HG03175 (cell line): ENCODE measurements around the gene CBFA2T2.
A peak's percentile ranks its signal among the peaks of the same experiment; 100 is the strongest.
"Not testable (repeated sequence)": the region's sequence is repeated elsewhere in the genome, so short reads cannot be mapped to it uniquely, and the experiment has no call there.

ENCODE experiments used
- ATAC-seq: cut with Tn5 transposase; IDR thresholded peaks from one replicate; pipeline ENCODE4 v1.9.1; 2021; ENCODE audit warnings: mild to moderate bottlenecking, moderate library complexity; ENCODE audit not compliant: unreplicated experiment

CBFA2T2 gene

GRCh38 chr20:33490023-33490933, at the start of gene CBFA2T2:
CBFA2T2 (plus strand) TSS chr20:33490096; CDS start chr20:33490268, 172 bp downstream.
- peak; percentile 63 for ATAC-seq

- not testable (repeated sequence) for ATAC-seq
Observed at GRCh38 chr20:33440562-33440961, 49.3 kb upstream of the CBFA2T2 start.

GRCh38 chr20:33441142-33441955, 48.5 kb upstream of the CBFA2T2 start:
- no peak for ATAC-seq

GRCh38 chr20:33442136-33443005, 47.5 kb upstream of the CBFA2T2 start:
- ATAC-seq = no peak

GRCh38 chr20:33443006-33443511, 46.8 kb upstream of the CBFA2T2 start:
- ATAC-seq = no peak

GRCh38 chr20:33443512-33444239, 46.2 kb upstream of the CBFA2T2 start, which contains the start of gene SNTA1:
SNTA1 (minus strand) TSS chr20:33443763; CDS start chr20:33443620, 143 bp downstream.
- peak; percentile 79 for ATAC-seq

- ATAC-seq = no peak
Observed at GRCh38 chr20:33444797-33445560, 44.9 kb upstream of the CBFA2T2 start.

- no peak for ATAC-seq
Observed at GRCh38 chr20:33445881-33446625, 43.8 kb upstream of the CBFA2T2 start.

GRCh38 chr20:33450867-33451266, 39.0 kb upstream of the CBFA2T2 start:
- no peak for ATAC-seq

GRCh38 chr20:33456916-33457642, 32.8 kb upstream of the CBFA2T2 start:
- not testable (repeated sequence) for ATAC-seq

GRCh38 chr20:33459599-33459998, 30.3 kb upstream of the CBFA2T2 start:
- no peak for ATAC-seq

- no peak for ATAC-seq
Observed at GRCh38 chr20:33460711-33461110, 29.2 kb upstream of the CBFA2T2 start.

GRCh38 chr20:33463332-33464101, 26.4 kb upstream of the CBFA2T2 start:
- no peak for ATAC-seq

- ATAC-seq = not testable (repeated sequence)
Observed at GRCh38 chr20:33464759-33465158, 25.1 kb upstream of the CBFA2T2 start.

- no peak for ATAC-seq
Observed at GRCh38 chr20:33465481-33466302, 24.2 kb upstream of the CBFA2T2 start.

- ATAC-seq = no peak
Observed at GRCh38 chr20:33466303-33466646, 23.6 kb upstream of the CBFA2T2 start.
